GM12864 (cell line): Measurements from ENCODE around the gene KHDC1.
"Not testable (repeated sequence)": the region's sequence is repeated elsewhere in the genome, so short reads cannot be mapped to it uniquely, and the experiment has no call there.

ENCODE experiments used
- DNase-seq: peaks from one replicate; pipeline ENCODE4 v3.0.0-alpha.2; 2011; ENCODE audit warnings: low read depth
- H3K4me3 ChIP-seq: 2 replicates; pipeline ENCODE4 v1.5.1; 2011; ENCODE audit warnings: mild to moderate bottlenecking, low read depth, low read length, control low read depth
- CTCF ChIP-seq: IDR thresholded peaks from 2 replicates; pipeline ENCODE4 v1.5.1; 2011; ENCODE audit warnings: low read depth, mild to moderate bottlenecking, moderate library complexity, low read length, control low read depth, inconsistent platforms; ENCODE audit errors: missing control alignments

KHDC1 gene

GRCh38 chr6:73264446-73264845 is 1.4 kb upstream of the KHDC1 start:
- no peak for TF ChIP-seq CTCF
- no peak for DNase-seq
- no peak overlapping the region for H3K4me3 ChIP-seq

GRCh38 chr6:73263570-73263909 is 544 bp upstream of the KHDC1 start:
- no peak for DNase-seq

GRCh38 chr6:73258721-73259120 is 4.3 kb downstream of the KHDC1 start:
- H3K4me3 ChIP-seq = no peak overlapping the region
- TF ChIP-seq CTCF = no peak
- no peak for DNase-seq

More at GRCh38 chr6:73263570-73263909, 544 bp upstream of the KHDC1 start:
- peak overlapping the region; percentile 61 for H3K4me3 ChIP-seq
- no peak for TF ChIP-seq CTCF

GRCh38 chr6:73254323-73254722 is 8.7 kb downstream of the KHDC1 start:
- H3K4me3 ChIP-seq, DNase-seq: not testable (repeated sequence)

- H3K4me3 ChIP-seq = no peak overlapping the region
- no peak for TF ChIP-seq CTCF
- DNase-seq = no peak
Measured at GRCh38 chr6:73252703-73253102, 10.3 kb downstream of the KHDC1 start.

- DNase-seq = no peak
- H3K4me3 ChIP-seq = no peak overlapping the region
- no peak for TF ChIP-seq CTCF
Measured at GRCh38 chr6:73250016-73250415, 13.0 kb downstream of the KHDC1 start.

GRCh38 chr6:73248192-73248903 is 14.6 kb downstream of the KHDC1 start:
- TF ChIP-seq CTCF = no peak
- DNase-seq = no peak
- no peak overlapping the region for H3K4me3 ChIP-seq
